Transverse colon (tissue), 4 donors: ENCODE measurements around the gene C1orf50. TPM values are rescaled to one million over a fixed set of nuclear protein-coding genes. Genes with fewer than 3 reads are reported as not detected.
"Not testable (repeated sequence)": the region's sequence is repeated elsewhere in the genome, so short reads cannot be mapped to it uniquely, and the experiment has no call there.

Experiments used
- DNase-seq: peaks from one replicate; pipeline ENCODE4 v3.0.0-alpha.2; 2019
- H3K27ac ChIP-seq, 4 donors: fragments of 200-600 bp; sonication (generic); 2 replicates each; pipeline ENCODE4 v1.5.1; 2016 to 2018; ENCODE audit warnings: inconsistent platforms in 4 of 4
- H3K27me3 ChIP-seq: fragments of 200-600 bp; sonication (generic); 2 replicates; pipeline ENCODE4 v1.5.1; 2017; ENCODE audit warnings: inconsistent platforms
- H3K36me3 ChIP-seq, 4 donors: fragments of 200-600 bp; sonication (generic); 2 replicates each; pipeline ENCODE4 v1.5.1; 2017 to 2019; ENCODE audit warnings: inconsistent platforms in 4 of 4
- H3K4me1 ChIP-seq, 4 donors: fragments of 200-600 bp; sonication (generic); 2 replicates each; pipeline ENCODE4 v1.5.1; 2017 to 2020; ENCODE audit warnings: inconsistent platforms in 4 of 4
- H3K4me3 ChIP-seq, 4 donors: fragments of 200-600 bp; sonication (generic); 1 replicate in 1 of 4; 2 replicates in 3 of 4; pipeline versions ENCODE4 v1.5.1 to v1.6.1; 2017 to 2019; ENCODE audit warnings: inconsistent platforms in 4 of 4
- H3K9me3 ChIP-seq, 2 donors: fragments of 200-600 bp; sonication (generic); 2 replicates each; pipeline ENCODE4 v1.5.1; 2017 to 2019; ENCODE audit warnings: inconsistent platforms in 2 of 2
- EP300 ChIP-seq: sonication (generic); formaldehyde crosslinking; IDR thresholded peaks from one replicate; pipeline ENCODE4 v1.6.1; 2017; ENCODE audit warnings: antibody characterized with exemption, low read depth
- POLR2A ChIP-seq: fragments of 450-650 bp; IDR thresholded peaks from one replicate; pipeline ENCODE4 v1.6.1; 2016; ENCODE audit warnings: antibody characterized with exemption, mild to moderate bottlenecking, moderate library complexity
- POLR2AphosphoS5 ChIP-seq, 3 donors: sonication (generic); formaldehyde crosslinking; IDR thresholded peaks; one replicate each; pipeline ENCODE4 v1.6.1; 2016; ENCODE audit warnings: antibody characterized with exemption in 3 of 3
- WGBS, 2 donors: methylation state at CpG; one replicate each; pipeline ENCODE4 v1.1.5; 2018; ENCODE audit warnings: low coverage in 1 of 2; 5-methylcytosine and 5-hydroxymethylcytosine counted together
- in situ Hi-C, 4 donors: fragments of 200-750 bp; cut with MboI; loops; one replicate each; pipeline versions ENCODE4 v1.15.0 to v1.15.1; 2017; ENCODE audit warnings: low sequenced_read_pairs in 3 of 4, low pct_ligation_motif_present in 1 of 4, low pct_unique_long_range_greater_than_20kb in 1 of 4
- intact Hi-C: fragments of 100-400 bp; cut with DNase I; formaldehyde crosslinking; loops from one replicate; pipeline ENCODE4 v1.15.1; 2023; ENCODE audit warnings: low total_unique reads
- total RNA-seq, 4 donors: library from RNA; depleted of rRNA; stranded (reverse); fragments of >200 nt; gene quantifications; one replicate each; pipeline ENCODE4 v1.1.0, GENCODE V29; 2016
- TF ChIP-seq, protein P1 (sequence below), 5 experiments: fragments of 200-600 bp in 3 of 5; fragments of 450-650 bp in 2 of 5; sonication (generic) in 3 of 5; IDR thresholded peaks; 1 replicate in 2 of 5; 2 replicates in 3 of 5; pipeline ENCODE4 v1.5.1; 2016 to 2017; ENCODE audit warnings: antibody characterized with exemption in 5 of 5, inconsistent platforms in 3 of 5, mild to moderate bottlenecking in 2 of 5, moderate library complexity in 1 of 5

C1orf50 gene
- total RNA-seq, 4 donors from 2014 or later = 4.0 to 81.2 (median 8.1) TPM

DNA sequence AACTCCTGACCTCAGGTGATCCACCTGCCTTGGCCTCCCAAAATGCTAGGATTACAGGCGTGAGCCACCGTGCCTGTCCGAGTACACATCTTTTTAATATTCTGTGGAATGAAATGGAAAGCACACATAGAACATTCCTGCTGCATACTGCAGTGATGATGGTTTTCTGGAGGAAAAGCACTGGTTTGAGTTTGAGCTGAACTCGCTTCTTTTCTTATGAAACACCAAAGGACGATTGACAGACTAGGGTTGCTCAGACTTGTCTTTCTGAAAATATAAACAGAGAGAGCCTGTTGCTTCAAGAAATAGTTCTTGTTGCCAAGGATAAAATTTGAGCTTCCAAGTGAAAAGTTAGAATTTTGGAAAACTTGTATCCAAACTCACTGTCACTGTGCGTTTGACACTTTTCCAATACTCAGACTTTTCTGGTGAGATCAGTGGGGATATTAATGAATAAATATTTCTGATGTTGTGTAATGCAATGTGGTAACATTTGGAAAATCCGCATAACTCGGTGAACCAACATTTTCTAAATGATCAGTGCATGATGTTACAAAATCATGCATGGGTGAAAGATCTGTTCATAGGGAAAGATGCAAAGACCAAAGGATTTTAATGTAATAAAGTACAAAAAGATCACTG is 34.9 kb downstream of the C1orf50 start:
- 67 to 74% methylated on average over 6 to 8 of the region's 8 CpGs for WGBS, 2 donors
- TF ChIP-seq POLR2AphosphoS5 (IDR thresholded peaks at IDR 0.05) (no peak), POLR2A (no peak), EP300 (no peak)
- TF ChIP-seq, protein P1, sequence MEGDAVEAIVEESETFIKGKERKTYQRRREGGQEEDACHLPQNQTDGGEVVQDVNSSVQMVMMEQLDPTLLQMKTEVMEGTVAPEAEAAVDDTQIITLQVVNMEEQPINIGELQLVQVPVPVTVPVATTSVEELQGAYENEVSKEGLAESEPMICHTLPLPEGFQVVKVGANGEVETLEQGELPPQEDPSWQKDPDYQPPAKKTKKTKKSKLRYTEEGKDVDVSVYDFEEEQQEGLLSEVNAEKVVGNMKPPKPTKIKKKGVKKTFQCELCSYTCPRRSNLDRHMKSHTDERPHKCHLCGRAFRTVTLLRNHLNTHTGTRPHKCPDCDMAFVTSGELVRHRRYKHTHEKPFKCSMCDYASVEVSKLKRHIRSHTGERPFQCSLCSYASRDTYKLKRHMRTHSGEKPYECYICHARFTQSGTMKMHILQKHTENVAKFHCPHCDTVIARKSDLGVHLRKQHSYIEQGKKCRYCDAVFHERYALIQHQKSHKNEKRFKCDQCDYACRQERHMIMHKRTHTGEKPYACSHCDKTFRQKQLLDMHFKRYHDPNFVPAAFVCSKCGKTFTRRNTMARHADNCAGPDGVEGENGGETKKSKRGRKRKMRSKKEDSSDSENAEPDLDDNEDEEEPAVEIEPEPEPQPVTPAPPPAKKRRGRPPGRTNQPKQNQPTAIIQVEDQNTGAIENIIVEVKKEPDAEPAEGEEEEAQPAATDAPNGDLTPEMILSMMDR (IDR thresholded peaks at IDR 0.05) = no peak
- DNase-seq = no peak
- no peaks in the 10 kb centered on the region for H3K9me3 ChIP-seq
- in situ Hi-C loops = no loop called here
- H3K4me3 ChIP-seq = no peak overlapping the region
- intact Hi-C loops = no loop called here
- no peaks in the 10 kb centered on the region for H3K4me1 ChIP-seq
- no peaks in the 10 kb centered on the region for H3K27me3 ChIP-seq
- H3K36me3 ChIP-seq = no peaks in the 10 kb centered on the region
- H3K27ac ChIP-seq = no peak overlapping the region

DNA sequence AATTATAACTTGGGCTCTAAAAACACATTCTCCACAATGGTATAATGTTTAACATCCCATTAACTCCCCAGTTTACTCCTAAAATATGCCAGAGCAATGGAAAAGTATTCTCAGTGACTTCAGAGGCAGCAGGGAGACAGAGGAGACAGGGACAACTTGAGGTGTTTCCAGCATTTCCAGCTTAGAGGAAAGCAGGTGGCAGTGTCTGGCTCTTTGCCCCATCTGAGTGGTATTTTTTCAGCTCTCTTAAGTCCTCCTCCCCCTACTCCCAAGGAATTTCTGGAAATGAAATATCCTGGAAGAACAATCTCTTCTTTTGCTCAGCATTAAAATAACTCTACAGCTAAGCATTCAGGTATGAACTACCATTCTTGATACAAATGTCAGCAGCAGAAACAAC is 39.1 kb downstream of the C1orf50 start:
- in situ Hi-C loops = no loop called here
- H3K4me3 ChIP-seq = no peak overlapping the region
- DNase-seq = no peak
- H3K4me1 ChIP-seq = no peaks in the 10 kb centered on the region
- H3K27me3 ChIP-seq = no peaks in the 10 kb centered on the region
- no peaks in the 10 kb centered on the region for H3K9me3 ChIP-seq
- no peaks in the 10 kb centered on the region for H3K36me3 ChIP-seq
- H3K27ac ChIP-seq = no peak overlapping the region
- TF ChIP-seq POLR2AphosphoS5 (IDR thresholded peaks at IDR 0.05) (no peak), POLR2A (no peak), EP300 (no peak)
- TF ChIP-seq, protein P1 (IDR thresholded peaks at IDR 0.05) = no peak
- intact Hi-C loops = no loop called here

DNA sequence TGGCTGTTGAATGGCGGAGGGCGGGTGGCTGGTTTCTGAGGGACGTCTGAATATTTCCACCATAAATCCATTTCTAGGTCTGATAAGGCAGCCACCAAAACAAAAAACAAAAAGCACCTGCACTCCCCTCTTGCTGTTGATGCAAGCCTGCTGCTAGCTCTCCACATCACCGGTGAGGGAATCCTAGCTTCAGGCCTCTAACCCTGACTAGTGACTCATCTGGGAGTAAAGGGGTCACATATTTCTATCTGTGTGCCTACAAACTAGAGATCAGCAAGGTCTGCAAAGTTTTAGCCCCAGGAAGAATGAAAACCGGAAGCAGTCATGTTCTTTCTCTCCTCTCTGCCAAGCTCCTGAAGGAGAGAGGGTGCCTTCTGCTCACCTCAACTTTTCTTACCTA is 39.5 kb downstream of the C1orf50 start:
- in situ Hi-C loops = no loop called here
- no peaks in the 10 kb centered on the region for H3K4me1 ChIP-seq
- intact Hi-C loops = no loop called here
- no peak overlapping the region for H3K4me3 ChIP-seq
- H3K27ac ChIP-seq = no peak overlapping the region
- no peaks in the 10 kb centered on the region for H3K9me3 ChIP-seq
- WGBS, 2 donors = 91 to 92% methylated on average over 4 to 5 of the region's 5 CpGs
- no peaks in the 10 kb centered on the region for H3K36me3 ChIP-seq
- no peak for DNase-seq
- H3K27me3 ChIP-seq = no peaks in the 10 kb centered on the region
- TF ChIP-seq POLR2A (no peak), POLR2AphosphoS5 (IDR thresholded peaks at IDR 0.05) (no peak), EP300 (no peak)
- TF ChIP-seq, protein P1 (IDR thresholded peaks at IDR 0.05) = no peak

DNA sequence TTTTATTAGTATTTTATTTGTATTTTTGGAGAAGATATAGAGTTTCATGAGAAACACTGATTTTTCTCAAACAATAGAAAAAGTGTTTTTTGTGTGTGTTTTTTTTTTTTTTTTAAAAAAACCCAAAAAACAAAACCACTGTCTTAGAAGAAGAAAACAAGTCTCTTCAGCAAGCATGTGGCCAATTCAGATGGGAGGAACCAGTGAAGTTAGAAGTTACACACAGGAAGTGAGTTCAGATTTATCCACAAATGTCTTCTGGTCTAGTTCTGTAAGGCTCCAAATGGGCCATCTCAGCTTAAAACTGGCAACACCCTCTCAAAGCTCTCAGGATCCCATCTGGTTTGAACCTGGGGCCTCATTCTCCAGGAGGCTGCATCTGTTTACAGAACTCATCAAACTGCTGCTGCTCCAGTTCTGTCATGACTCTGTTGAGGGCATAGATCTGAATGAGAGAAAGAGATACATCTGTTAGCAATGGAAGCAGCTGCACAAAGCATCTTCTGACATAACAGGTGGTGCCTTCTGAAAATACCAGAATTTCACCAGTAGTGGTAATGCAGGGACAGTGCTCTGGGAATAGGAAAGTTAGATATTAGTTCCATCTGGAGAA is 40.1 kb downstream of the C1orf50 start:
- TF ChIP-seq POLR2A (no peak), EP300 (no peak), POLR2AphosphoS5 (IDR thresholded peaks at IDR 0.05) (no peak)
- TF ChIP-seq, protein P1 (IDR thresholded peaks at IDR 0.05) = no peak
- Histone ChIP-seq H3K4me3 (no peak overlapping the region), H3K4me1 (no peaks in the 10 kb centered on the region), H3K9me3 (no peaks in the 10 kb centered on the region), H3K27me3 (no peaks in the 10 kb centered on the region), H3K36me3 (no peaks in the 10 kb centered on the region), H3K27ac (no peak overlapping the region)
- intact Hi-C loops = no loop called here
- in situ Hi-C loops = no loop called here
- no peak for DNase-seq

- in situ Hi-C loops, H3K27ac ChIP-seq, H3K36me3 ChIP-seq, intact Hi-C loops, H3K4me3 ChIP-seq, H3K27me3 ChIP-seq, H3K9me3 ChIP-seq, DNase-seq: not testable (repeated sequence)
- H3K4me1 ChIP-seq = peaks cover 4 to 27% (median 15%) of the 10 kb centered on the region in 4 donors
- WGBS, 2 donors = 80 to 90% methylated on average over 2 to 3 of the region's 3 CpGs
Observed at GRCh38 chr1:42814815-42815214, 47.8 kb downstream of the C1orf50 start.
